Skeletal muscle cell (primary cell): Measurements from ENCODE around the gene ATP5F1D.
"Not testable (repeated sequence)": the region's sequence is repeated elsewhere in the genome, so short reads cannot be mapped to it uniquely, and the experiment has no call there.

Source experiments
- DNase-seq: peaks from one replicate; pipeline ENCODE4 v3.0.0-alpha.2; 2010; ENCODE audit warnings: low read depth
- H3K4me3 ChIP-seq: 2 replicates; pipeline ENCODE4 v1.5.1; 2011; ENCODE audit warnings: low read depth, mild to moderate bottlenecking, control low read depth, low read length, moderate library complexity

ATP5F1D gene

GRCh38 chr19:1243768-1244692, 2.5 kb downstream of the ATP5F1D start:
- DNase-seq = no peak
- H3K4me3 ChIP-seq = no peak overlapping the region

- DNase-seq = no peak
- H3K4me3 ChIP-seq = no peak overlapping the region
Observed at GRCh38 chr19:1244693-1245451, 3.3 kb downstream of the ATP5F1D start.

- DNase-seq = no peak
Observed at GRCh38 chr19:1245494-1246264, 4.1 kb downstream of the ATP5F1D start.

GRCh38 chr19:1246265-1247087, 4.9 kb downstream of the ATP5F1D start:
- H3K4me3 ChIP-seq, DNase-seq: not testable (repeated sequence)

More at GRCh38 chr19:1245494-1246264, 4.1 kb downstream of the ATP5F1D start:
- H3K4me3 ChIP-seq = no peak overlapping the region

GRCh38 chr19:1247748-1248138, 6.2 kb downstream of the ATP5F1D start:
- peak overlapping the region; percentile 63 for H3K4me3 ChIP-seq
- DNase-seq = no peak

GRCh38 chr19:1248139-1248785, 6.7 kb downstream of the ATP5F1D start, which contains the start of gene MIDN:
Gene MIDN (plus strand): TSS chr19:1248583. CDS start chr19:1250297, 1,714 bp downstream.
- peak within 1 kb of the TSS; percentile 63 for H3K4me3 ChIP-seq
- peak; percentile 62 for DNase-seq

- peak overlapping the region; percentile 63 for H3K4me3 ChIP-seq
- no peak for DNase-seq
Observed at GRCh38 chr19:1248786-1249297, 7.3 kb downstream of the ATP5F1D start.

- peak; percentile 84 for DNase-seq
- peak overlapping the region; percentile 79 for H3K4me3 ChIP-seq
Observed at GRCh38 chr19:1249298-1249989, 7.9 kb downstream of the ATP5F1D start.

GRCh38 chr19:1249990-1250436, 8.5 kb downstream of the ATP5F1D start:
- no peak for DNase-seq
- H3K4me3 ChIP-seq = peak overlapping the region; percentile 79

- H3K4me3 ChIP-seq = peak overlapping the region; percentile 79
- DNase-seq = no peak
Observed at GRCh38 chr19:1250437-1251260, 9.1 kb downstream of the ATP5F1D start.

GRCh38 chr19:1251330-1252220, 10.0 kb downstream of the ATP5F1D start:
- H3K4me3 ChIP-seq = peak overlapping the region; percentile 79
- no peak for DNase-seq

GRCh38 chr19:1252221-1252820, 10.8 kb downstream of the ATP5F1D start:
- H3K4me3 ChIP-seq = peak overlapping the region; percentile 79
- peak; percentile 95 for DNase-seq

GRCh38 chr19:1252821-1253513, 11.4 kb downstream of the ATP5F1D start:
- DNase-seq = peak; percentile 95
- H3K4me3 ChIP-seq = peak overlapping the region; percentile 79

GRCh38 chr19:1253514-1254080, 12.0 kb downstream of the ATP5F1D start:
- no peak for DNase-seq
- peak overlapping the region; percentile 79 for H3K4me3 ChIP-seq
